ENCODE results near the gene FAM163A.

FAM163A gene

GRCh38 chr1:179729881-179730280 is 13.2 kb upstream of the FAM163A start:
- H3K27ac ChIP-seq (ENCODE audit: low read length) = no peak overlapping the region
- H3K4me1 ChIP-seq (ENCODE audit: insufficient read depth, low read length) = no peaks in the 10 kb centered on the region
- H3K9me3 ChIP-seq (ENCODE audit: insufficient read depth, low read length, severe bottlenecking) = no peaks in the 10 kb centered on the region
- TF ChIP-seq EZH2 (IDR thresholded peaks at IDR 0.05; ENCODE audit: borderline replicate concordance, low read depth, low read length, severe bottlenecking) (no peak), CTCF (IDR thresholded peaks at IDR 0.05; ENCODE audit: borderline replicate concordance, extremely low read depth, low read length, poor library complexity, severe bottlenecking) (no peak)
- DNase-seq = no peak
- no peaks in the 10 kb centered on the region for H3K79me2 ChIP-seq (ENCODE audit: insufficient read depth, low read length)
- no peak for ATAC-seq (ENCODE audit: insufficient read depth, low read depth)
- no peaks in the 10 kb centered on the region for H4K20me1 ChIP-seq (ENCODE audit: insufficient read depth, low read length)
- H3K4me3 ChIP-seq (ENCODE audit: low read depth in 1 of 2, low read length in 2 of 2) = no peak overlapping the region
- H3K27me3 ChIP-seq (ENCODE audit: insufficient read depth, low read length, poor library complexity) = peaks cover 29% of the 10 kb centered on the region
- H3K9ac ChIP-seq (ENCODE audit: low read depth, low read length) = no peak overlapping the region
- H2AFZ ChIP-seq (ENCODE audit: low read depth, low read length) = no peak overlapping the region
- no peak overlapping the region for H3K4me2 ChIP-seq (ENCODE audit: insufficient read depth, low read length)
- H3K36me3 ChIP-seq (ENCODE audit: insufficient read depth, low read length) = no peaks in the 10 kb centered on the region

GRCh38 chr1:179731643-179732042 is 11.4 kb upstream of the FAM163A start:
- Histone ChIP-seq H3K4me3 (ENCODE audit: low read depth in 1 of 2, low read length in 2 of 2) (no peak overlapping the region), H3K27me3 (ENCODE audit: insufficient read depth, low read length, poor library complexity) (peaks cover 29% of the 10 kb centered on the region), H3K27ac (ENCODE audit: low read length) (no peak overlapping the region), H4K20me1 (ENCODE audit: insufficient read depth, low read length) (no peaks in the 10 kb centered on the region), H3K36me3 (ENCODE audit: insufficient read depth, low read length) (no peaks in the 10 kb centered on the region), H3K4me1 (ENCODE audit: insufficient read depth, low read length) (no peaks in the 10 kb centered on the region), H3K9ac (ENCODE audit: low read depth, low read length) (no peak overlapping the region), H2AFZ (ENCODE audit: low read depth, low read length) (no peak overlapping the region), H3K4me2 (ENCODE audit: insufficient read depth, low read length) (no peak overlapping the region), H3K79me2 (ENCODE audit: insufficient read depth, low read length) (no peaks in the 10 kb centered on the region), H3K9me3 (ENCODE audit: insufficient read depth, low read length, severe bottlenecking) (no peaks in the 10 kb centered on the region)
- no peak for TF ChIP-seq CTCF (IDR thresholded peaks at IDR 0.05; ENCODE audit: borderline replicate concordance, extremely low read depth, low read length, poor library complexity, severe bottlenecking)
- no peak for TF ChIP-seq EZH2 (IDR thresholded peaks at IDR 0.05; ENCODE audit: borderline replicate concordance, low read depth, low read length, severe bottlenecking)
- DNase-seq (no peak), ATAC-seq (ENCODE audit: insufficient read depth, low read depth) (no peak)

- no peaks in the 10 kb centered on the region for H3K9me3 ChIP-seq (ENCODE audit: insufficient read depth, low read length, severe bottlenecking)
- TF ChIP-seq EZH2 (IDR thresholded peaks at IDR 0.05; ENCODE audit: borderline replicate concordance, low read depth, low read length, severe bottlenecking) (no peak), CTCF (IDR thresholded peaks at IDR 0.05; ENCODE audit: borderline replicate concordance, extremely low read depth, low read length, poor library complexity, severe bottlenecking) (no peak)
- no peak for ATAC-seq (ENCODE audit: insufficient read depth, low read depth)
- no peak overlapping the region for H3K4me3 ChIP-seq (ENCODE audit: low read depth in 1 of 2, low read length in 2 of 2)
- no peak overlapping the region for H3K27ac ChIP-seq (ENCODE audit: low read length)
- no peak overlapping the region for H3K9ac ChIP-seq (ENCODE audit: low read depth, low read length)
- H4K20me1 ChIP-seq (ENCODE audit: insufficient read depth, low read length) = no peaks in the 10 kb centered on the region
- H3K36me3 ChIP-seq (ENCODE audit: insufficient read depth, low read length) = no peaks in the 10 kb centered on the region
- peaks cover 3% of the 10 kb centered on the region for H3K27me3 ChIP-seq (ENCODE audit: insufficient read depth, low read length, poor library complexity)
- H2AFZ ChIP-seq (ENCODE audit: low read depth, low read length) = no peak overlapping the region
- H3K79me2 ChIP-seq (ENCODE audit: insufficient read depth, low read length) = no peaks in the 10 kb centered on the region
- DNase-seq = no peak
- H3K4me2 ChIP-seq (ENCODE audit: insufficient read depth, low read length) = no peak overlapping the region
- no peaks in the 10 kb centered on the region for H3K4me1 ChIP-seq (ENCODE audit: insufficient read depth, low read length)
Observed at GRCh38 chr1:179742291-179742690, 800 bp upstream of the FAM163A start.

All from DND-41 (cell line).